Measurements from ENCODE around the gene SST.

DNA sequence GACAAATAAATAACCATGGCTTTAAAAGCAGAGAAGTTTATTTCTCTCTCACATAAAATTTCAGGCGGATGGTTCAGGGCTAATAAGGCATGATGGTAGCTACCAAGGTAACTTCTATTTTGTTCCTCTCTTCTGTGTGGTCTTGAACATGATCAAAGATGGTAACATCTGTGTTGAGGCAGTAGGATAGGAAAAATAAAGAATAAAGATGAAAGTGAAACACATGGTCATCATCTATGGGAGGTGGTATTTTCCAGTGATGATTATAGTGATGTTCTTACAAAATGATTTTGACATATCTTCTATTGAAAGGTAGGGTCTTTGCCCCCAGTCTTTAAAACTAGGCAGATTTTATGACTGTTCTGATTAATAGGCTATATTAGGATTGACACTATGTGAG, 14.2 kb upstream of the SST start:
- TF ChIP-seq POLR2A (IDR thresholded peaks at IDR 0.05): no peak
- TF ChIP-seq, protein P1, sequence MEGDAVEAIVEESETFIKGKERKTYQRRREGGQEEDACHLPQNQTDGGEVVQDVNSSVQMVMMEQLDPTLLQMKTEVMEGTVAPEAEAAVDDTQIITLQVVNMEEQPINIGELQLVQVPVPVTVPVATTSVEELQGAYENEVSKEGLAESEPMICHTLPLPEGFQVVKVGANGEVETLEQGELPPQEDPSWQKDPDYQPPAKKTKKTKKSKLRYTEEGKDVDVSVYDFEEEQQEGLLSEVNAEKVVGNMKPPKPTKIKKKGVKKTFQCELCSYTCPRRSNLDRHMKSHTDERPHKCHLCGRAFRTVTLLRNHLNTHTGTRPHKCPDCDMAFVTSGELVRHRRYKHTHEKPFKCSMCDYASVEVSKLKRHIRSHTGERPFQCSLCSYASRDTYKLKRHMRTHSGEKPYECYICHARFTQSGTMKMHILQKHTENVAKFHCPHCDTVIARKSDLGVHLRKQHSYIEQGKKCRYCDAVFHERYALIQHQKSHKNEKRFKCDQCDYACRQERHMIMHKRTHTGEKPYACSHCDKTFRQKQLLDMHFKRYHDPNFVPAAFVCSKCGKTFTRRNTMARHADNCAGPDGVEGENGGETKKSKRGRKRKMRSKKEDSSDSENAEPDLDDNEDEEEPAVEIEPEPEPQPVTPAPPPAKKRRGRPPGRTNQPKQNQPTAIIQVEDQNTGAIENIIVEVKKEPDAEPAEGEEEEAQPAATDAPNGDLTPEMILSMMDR (IDR thresholded peaks at IDR 0.05): no peak
